ENCODE measurements around the gene FLACC1.

GRCh38 chr2:201279079-201279478, 78.1 kb downstream of the FLACC1 start:
- TF ChIP-seq POLR2AphosphoS5 (IDR thresholded peaks at IDR 0.05; ENCODE audit: low read depth, low read length) (no peak), POLR2A (IDR thresholded peaks at IDR 0.05; ENCODE audit: low read depth, low read length) (no peak)
